ENCODE data around the gene DCAF8. TPM values are rescaled to one million over a fixed set of nuclear protein-coding genes. Genes with fewer than 3 reads are reported as not detected.

The DCAF8 gene
- total and polyA plus RNA-seq, 2 donors (not counting 3 experiments of a cell fraction or from before 2014, with no cell fraction given) = 85.5 to 106 TPM

- ChIA-PET POLR2A (no interaction called here), CTCF (interaction anchor here (1.2 to 3.1 kb wide), 3 partner anchors 35 to 147 kb away, joined by 3 to 17 read pairs (median 10); no protein-coding TSS in a partner anchor)
- Histone ChIP-seq H3K9me3 (replicated peaks; ENCODE audit: control insufficient read depth, insufficient read depth, low read length) (no peaks in the 10 kb centered on the region), H3K36me3 (ENCODE audit: control insufficient read depth in 2 of 2, extremely low read depth in 1 of 2, insufficient read depth in 2 of 2, low read length in 2 of 2) (peaks cover 0 to 2% of the 10 kb centered on the region in 2 experiments), H3K27me3 (ENCODE audit: control insufficient read depth in 2 of 2, insufficient read depth in 2 of 2, low read length in 2 of 2) (no peaks in the 10 kb centered on the region), H4K20me1 (replicated peaks; ENCODE audit: control insufficient read depth, extremely low read depth, insufficient read depth, low read length) (peaks cover 2% of the 10 kb centered on the region), H3K4me2 (ENCODE audit: insufficient read depth, low read length) (no peak overlapping the region), H3K27ac (ENCODE audit: insufficient read depth, low read depth, low read length) (no peak overlapping the region), H3K4me1 (ENCODE audit: control insufficient read depth, extremely low read depth, insufficient read depth, low read length) (peaks cover 7% of the 10 kb centered on the region), H3K9ac (replicated peaks; ENCODE audit: extremely low read depth, insufficient read depth, low read length) (no peak overlapping the region), H3K9me1 (replicated peaks; ENCODE audit: control insufficient read depth, extremely low read depth, insufficient read depth, low read length) (no peaks in the 10 kb centered on the region), H2AFZ (ENCODE audit: low read depth, low read length) (no peak overlapping the region), H3K4me3 (replicated peaks in 1 of 3; ENCODE audit: insufficient read depth in 1 of 3, low read depth in 1 of 3, low read length in 3 of 3) (no peak overlapping the region), H3K79me2 (ENCODE audit: control insufficient read depth, insufficient read depth, low read length) (peaks cover 33% of the 10 kb centered on the region)
- dilution Hi-C loops (cut with MboI; ENCODE audit: extremely low pct_ligation_motif_present, low sequenced_read_pairs) (no loop called here), intact Hi-C loops (cut with micrococcal nuclease) (no loop called here)
- DNase-seq (ENCODE audit: low read depth, low spot score) (no peak), FAIRE-seq (no peak)
- no peak for TF ChIP-seq FOS (IDR thresholded peaks at IDR 0.05; ENCODE audit: borderline replicate concordance, insufficient read depth, low read length)
- TF ChIP-seq EZH2 (IDR thresholded peaks at IDR 0.05; ENCODE audit: borderline replicate concordance, low read depth, low read length, severe bottlenecking) = no peak
- no peak for TF ChIP-seq CTCF (IDR thresholded peaks at IDR 0.05; ENCODE audit: extremely low read depth in 1 of 2, insufficient read depth in 1 of 2, low read depth in 1 of 2, low read length in 2 of 2)
- no peak for TF ChIP-seq MAX (IDR thresholded peaks at IDR 0.05; ENCODE audit: insufficient read depth, insufficient read length)
- TF ChIP-seq POLR2AphosphoS5 (IDR thresholded peaks at IDR 0.05; ENCODE audit: insufficient read depth, low read depth, low read length) = no peak
- no TSS peak for BruUV-seq (replicated peaks)
These were observed 6.5 kb downstream of the DCAF8 start for GRCh38 chr1:160255781-160256300.

Data from endothelial cell of umbilical vein (primary cell).